ENCODE data around the gene PTPRN2. TPM values are rescaled to one million over a fixed set of nuclear protein-coding genes. Genes with fewer than 3 reads are reported as not detected.

The PTPRN2 gene
- total and polyA plus RNA-seq, 2 of the 8 experiments (the other 6 are each of a cell fraction or from before 2014, with no cell fraction given): 2.6 to 4.5 TPM

DNA sequence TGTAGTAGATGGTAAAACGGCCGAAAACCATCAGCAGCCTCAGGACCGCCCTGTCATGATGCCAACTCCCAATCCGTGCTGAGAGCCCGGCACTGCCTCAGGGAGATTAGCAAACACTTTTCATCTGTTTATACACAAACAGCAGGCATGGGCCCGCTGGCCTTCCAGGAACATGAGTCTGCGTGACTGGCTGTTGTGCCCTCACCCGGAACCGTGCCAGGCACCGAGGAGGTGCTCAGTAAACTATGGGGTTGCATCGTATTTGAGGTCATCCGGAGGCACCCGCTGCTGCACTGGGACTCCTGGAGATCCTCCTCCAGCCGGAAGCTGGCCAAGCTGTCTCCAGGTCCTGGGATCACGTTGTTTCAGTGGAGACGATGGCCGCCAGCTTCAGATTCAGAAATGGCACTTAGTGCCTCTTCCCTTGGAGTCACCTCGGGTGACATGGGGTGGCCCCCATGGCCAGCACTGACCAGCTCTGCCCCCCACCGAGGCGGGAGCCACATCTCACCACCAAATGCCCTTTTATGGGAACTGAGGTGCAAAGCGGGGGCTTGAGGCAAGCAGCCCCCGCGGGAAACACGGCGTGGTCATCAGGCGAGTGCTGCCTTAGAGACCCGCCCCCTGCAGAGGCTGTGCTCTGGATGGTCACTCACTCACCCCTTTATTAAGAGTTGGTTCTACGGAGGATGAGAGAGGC is 585.9 kb downstream of the PTPRN2 start:
- no peak for TF ChIP-seq SRF (IDR thresholded peaks at IDR 0.05; ENCODE audit: low read depth, low read length)
- TF ChIP-seq GABPA (IDR thresholded peaks at IDR 0.05; ENCODE audit: borderline replicate concordance, insufficient read depth, low read length): no peak
- TF ChIP-seq NANOG (IDR thresholded peaks at IDR 0.05; ENCODE audit: insufficient read depth, low read depth, low read length, poor library complexity, severe bottlenecking): no peak
- Histone ChIP-seq H3K4me3 (ENCODE audit: extremely low read depth in 1 of 4, insufficient read depth in 2 of 4, low read depth in 3 of 4, low read length in 4 of 4) (no peak overlapping the region), H3K27ac (ENCODE audit: low read depth, low read length) (no peak overlapping the region), H4K5ac (ENCODE audit: insufficient read length, low read depth, low read length) (no peak overlapping the region), H3K23me2 (ENCODE audit: low read depth, low read length) (no peaks in the 10 kb centered on the region), H3K4me2 (ENCODE audit: insufficient read depth in 1 of 2, low read depth in 2 of 2, low read length in 2 of 2) (no peak overlapping the region), H3K9me3 (ENCODE audit: insufficient read depth in 2 of 2, low read depth in 1 of 2, low read length in 1 of 2) (no peaks in the 10 kb centered on the region), H2BK20ac (ENCODE audit: low read length) (no peak overlapping the region; the same call in 1 of the 2 replicates), H3K4ac (replicated peaks; ENCODE audit: insufficient read length, low read depth, low read length) (no peak overlapping the region), H3K36me3 (ENCODE audit: control insufficient read depth in 2 of 4, insufficient read depth in 4 of 4, low read length in 3 of 4) (no peaks in the 10 kb centered on the region), H2BK120ac (replicated peaks; ENCODE audit: low read depth, low read length) (no peak overlapping the region), H4K91ac (replicated peaks; ENCODE audit: insufficient read length, low read length) (peak overlapping the region; percentile 44), H2BK15ac (ENCODE audit: low read length) (0 out of 2 replicates have a peak overlapping the region, but pooled peaks have one; percentile 81), H3K9ac (replicated peaks in 1 of 4; ENCODE audit: extremely low read depth in 1 of 4, low read depth in 3 of 4, low read length in 3 of 4) (no peak overlapping the region), H2AFZ (ENCODE audit: low read length) (no peak overlapping the region), H3K14ac (ENCODE audit: insufficient read length) (no peak overlapping the region), H4K8ac (ENCODE audit: extremely low read depth, insufficient read depth, low read length) (no peak overlapping the region), H3K23ac (ENCODE audit: insufficient read length) (no peak overlapping the region), H3K79me1 (ENCODE audit: low read depth, low read length) (no peaks in the 10 kb centered on the region), H2BK12ac (ENCODE audit: low read depth, low read length) (peak overlapping the region; percentile 90; the same call in 1 of the 2 replicates), H3K4me1 (replicated peaks in 1 of 4; ENCODE audit: control insufficient read depth in 3 of 4, insufficient read depth in 4 of 4, low read length in 3 of 4) (peaks cover 0 to 19% (median 4%) of the 10 kb centered on the region in 4 experiments; a peak in 3 of 7 replicates), H3K18ac (ENCODE audit: extremely low read depth, low read length) (no peak overlapping the region; the same call in 1 of the 2 replicates), H4K20me1 (replicated peaks in 1 of 2; ENCODE audit: control insufficient read depth in 1 of 2, insufficient read depth in 2 of 2, low read length in 2 of 2) (no peaks in the 10 kb centered on the region), H3K79me2 (ENCODE audit: control insufficient read depth in 1 of 2, insufficient read depth in 2 of 2, low read length in 2 of 2) (no peaks in the 10 kb centered on the region), H2BK5ac (ENCODE audit: low read depth, low read length) (peak overlapping the region; percentile 75; the same call in 1 of the 2 replicates), H3K27me3 (replicated peaks in 1 of 4; ENCODE audit: control insufficient read depth in 3 of 4, extremely low read depth in 1 of 4, insufficient read depth in 3 of 4, low read length in 3 of 4) (no peaks in the 10 kb centered on the region), H2AK5ac (ENCODE audit: low read depth, low read length) (no peak overlapping the region), H3K56ac (replicated peaks; ENCODE audit: insufficient read length, low read depth, low read length) (no peak overlapping the region)
- WGBS, 2 experiments (ENCODE audit: extremely low coverage in 1 of 2, insufficient coverage in 1 of 2, insufficient read length in 1 of 2, insufficient replicate concordance in 2 of 2, low coverage in 1 of 2, low lambda C conversion rate in 2 of 2, missing lambda C conversion rate in 1 of 2): 92% methylated on average over 28 of the region's 28 CpGs; no CpG with 5 or more reads in 1 of the 2 experiments
- ChIA-PET POLR2A (ENCODE audit: partially characterized antibody) (no interaction called here), CTCF (ENCODE audit: partially characterized antibody) (interaction anchor here (1.0 kb wide), 1 partner anchor 17 kb away, joined by 4 read pairs; no protein-coding TSS in a partner anchor)
- FAIRE-seq (no peak), DNase-seq (ENCODE audit: low read depth in 1 of 2, low spot score in 2 of 2) (no peak)

All from H1 (cell line).